ENCODE data around the gene MEIS3. TPM values are rescaled to one million over a fixed set of nuclear protein-coding genes. Genes with fewer than 3 reads are reported as not detected.

Gene MEIS3
- total and polyA plus RNA-seq, 10 of the 15 experiments (the other 5 are each of a cell fraction or from before 2014, with no cell fraction given) = 0.05 to 0.23 TPM; not detected in 8

DNA sequence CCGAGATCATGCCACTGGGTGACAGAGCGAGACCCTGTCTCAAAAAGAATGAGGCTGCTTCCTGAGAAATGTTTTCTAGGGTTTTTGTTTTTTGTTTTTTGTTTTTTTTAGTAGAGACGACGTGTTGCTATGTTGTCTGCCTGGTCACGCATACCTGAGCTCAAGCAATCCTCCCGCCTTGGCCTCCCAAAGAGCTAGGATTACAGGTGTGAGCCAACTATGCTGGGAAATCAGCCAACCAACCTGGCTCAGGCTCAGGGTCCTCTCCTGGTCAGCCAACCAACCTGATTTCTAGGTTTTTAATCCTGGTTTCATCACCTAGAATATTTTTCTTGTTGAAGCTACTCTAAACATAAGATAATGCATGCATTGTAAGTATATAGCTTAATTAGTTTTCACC is 62.4 kb downstream of the MEIS3 start:
- no peak for ATAC-seq
- BruUV-seq (replicated peaks) = no TSS peak
- no peak overlapping the region for H3K9ac ChIP-seq (ENCODE audit: control insufficient read depth, insufficient read depth, low read length)
- H4K20me1 ChIP-seq (ENCODE audit: control insufficient read depth, insufficient read depth) = no peaks in the 10 kb centered on the region
- no peaks in the 10 kb centered on the region for H3K27me3 ChIP-seq (replicated peaks in 1 of 2; ENCODE audit: control insufficient read depth in 2 of 2, insufficient read depth in 2 of 2, low read length in 1 of 2)
- no peaks in the 10 kb centered on the region; the same call in 2 of the 3 replicates for H3K9me3 ChIP-seq (replicated peaks; ENCODE audit: control insufficient read depth, insufficient read depth, low read length)
- no peak overlapping the region for H3K4me3 ChIP-seq
- in situ Hi-C loops (cut with MboI) = no loop called here
- no peak for DNase-seq (ENCODE audit: low read depth, low spot score)
- H2AFZ ChIP-seq (ENCODE audit: control insufficient read depth, low read depth, low read length) = no peak overlapping the region
- ChIA-PET POLR2A (no interaction called here), SMC1A (ENCODE audit: uncharacterized antibody, unreplicated experiment) (interaction anchor here (0.6 kb wide), 1 partner anchor 8 kb away, joined by 3 read pairs; the partner anchor contains the start of gene DHX34), RAD21 (ENCODE audit: unreplicated experiment) (interaction anchor here (1.1 kb wide), 1 partner anchor 8 kb away, joined by 3 read pairs; the partner anchor contains the start of gene DHX34), CTCF (interaction anchor here (1.2 to 1.5 kb wide), 2 partner anchors 8 to 34 kb away, joined by 3 to 6 read pairs; no protein-coding TSS in a partner anchor)
- H3K36me3 ChIP-seq (ENCODE audit: control insufficient read depth in 2 of 2, insufficient read depth in 2 of 2, low read length in 1 of 2) = peaks cover 19 to 36% of the 10 kb centered on the region in 2 experiments
- TF ChIP-seq RBBP5 (conservative IDR thresholded peaks at IDR 0.05) = no peak
- no peak for TF ChIP-seq BACH1 (IDR thresholded peaks at IDR 0.05; ENCODE audit: borderline replicate concordance)
- no peak for TF ChIP-seq WRNIP1 (IDR thresholded peaks at IDR 0.05; ENCODE audit: borderline replicate concordance, low read depth, low read length)
- no peaks in the 10 kb centered on the region; the same call in 1 of the 2 replicates for H3K4me1 ChIP-seq (ENCODE audit: control insufficient read depth, insufficient read depth, low read length)
- intact Hi-C loops (cut with micrococcal nuclease; ENCODE audit: unreplicated experiment) = no loop called here
- peaks cover 3% of the 10 kb centered on the region for H3K79me2 ChIP-seq (ENCODE audit: control insufficient read depth, insufficient read depth, low read length)
- 98% methylated on average over 6 of the region's 6 CpGs for WGBS (ENCODE audit: insufficient coverage, insufficient replicate concordance, low lambda C conversion rate, missing lambda C conversion rate)
- no peak for FAIRE-seq
- no peak overlapping the region for H3K27ac ChIP-seq (ENCODE audit: control insufficient read depth, insufficient read depth)
- no peak overlapping the region for H3K4me2 ChIP-seq (ENCODE audit: control insufficient read depth, insufficient read depth)

DNA sequence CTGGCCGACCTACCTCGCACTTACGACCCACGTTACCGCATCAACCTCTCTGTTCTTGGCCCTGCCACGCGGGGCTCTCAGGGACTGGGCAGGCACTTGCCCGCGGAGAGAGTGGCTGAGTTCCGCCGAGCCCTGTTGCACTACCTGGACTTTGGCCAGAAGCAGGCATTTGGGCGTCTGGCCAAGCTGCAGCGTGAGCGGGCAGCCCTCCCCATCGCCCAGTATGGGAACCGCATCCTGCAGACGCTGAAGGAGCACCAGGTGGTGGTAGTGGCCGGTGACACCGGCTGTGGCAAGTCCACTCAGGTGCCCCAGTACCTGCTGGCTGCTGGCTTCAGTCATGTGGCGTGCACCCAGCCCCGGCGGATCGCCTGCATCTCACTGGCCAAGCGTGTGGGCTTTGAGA is 66.0 kb downstream of the MEIS3 start:
- no TSS peak for BruUV-seq (replicated peaks)
- in situ Hi-C loops (cut with MboI) = no loop called here
- no peak overlapping the region for H3K9ac ChIP-seq (ENCODE audit: control insufficient read depth, insufficient read depth, low read length)
- POLR2A ChIA-PET = interaction anchor here (0.5 kb wide), 1 partner anchor 56 kb away, joined by 4 read pairs; no protein-coding TSS in a partner anchor
- peaks cover 18 to 31% of the 10 kb centered on the region in 2 experiments for H3K36me3 ChIP-seq (ENCODE audit: control insufficient read depth in 2 of 2, insufficient read depth in 2 of 2, low read length in 1 of 2)
- no peak for ATAC-seq
- no peak for DNase-seq (ENCODE audit: low read depth, low spot score)
- intact Hi-C loops (cut with micrococcal nuclease; ENCODE audit: unreplicated experiment) = no loop called here
- SMC1A ChIA-PET (ENCODE audit: uncharacterized antibody, unreplicated experiment) = no interaction called here
- no peak overlapping the region for H2AFZ ChIP-seq (ENCODE audit: control insufficient read depth, low read depth, low read length)
- H3K4me2 ChIP-seq (ENCODE audit: control insufficient read depth, insufficient read depth) = no peak overlapping the region
- CTCF ChIA-PET = no interaction called here
- H4K20me1 ChIP-seq (ENCODE audit: control insufficient read depth, insufficient read depth) = no peaks in the 10 kb centered on the region; the same call in 1 of the 2 replicates
- WGBS (ENCODE audit: insufficient coverage, insufficient replicate concordance, low lambda C conversion rate, missing lambda C conversion rate) = 97% methylated on average over 24 of the region's 24 CpGs
- peaks cover 7% of the 10 kb centered on the region for H3K4me1 ChIP-seq (ENCODE audit: control insufficient read depth, insufficient read depth, low read length)
- H3K79me2 ChIP-seq (ENCODE audit: control insufficient read depth, insufficient read depth, low read length) = peaks cover 25% of the 10 kb centered on the region
- H3K27ac ChIP-seq (ENCODE audit: control insufficient read depth, insufficient read depth) = no peak overlapping the region
- H3K4me3 ChIP-seq = no peak overlapping the region
- no peaks in the 10 kb centered on the region for H3K27me3 ChIP-seq (replicated peaks in 1 of 2; ENCODE audit: control insufficient read depth in 2 of 2, insufficient read depth in 2 of 2, low read length in 1 of 2)
- no peak for FAIRE-seq
- no peaks in the 10 kb centered on the region; the same call in 2 of the 3 replicates for H3K9me3 ChIP-seq (replicated peaks; ENCODE audit: control insufficient read depth, insufficient read depth, low read length)
- RAD21 ChIA-PET (ENCODE audit: unreplicated experiment) = no interaction called here
- TF ChIP-seq, protein P1, sequence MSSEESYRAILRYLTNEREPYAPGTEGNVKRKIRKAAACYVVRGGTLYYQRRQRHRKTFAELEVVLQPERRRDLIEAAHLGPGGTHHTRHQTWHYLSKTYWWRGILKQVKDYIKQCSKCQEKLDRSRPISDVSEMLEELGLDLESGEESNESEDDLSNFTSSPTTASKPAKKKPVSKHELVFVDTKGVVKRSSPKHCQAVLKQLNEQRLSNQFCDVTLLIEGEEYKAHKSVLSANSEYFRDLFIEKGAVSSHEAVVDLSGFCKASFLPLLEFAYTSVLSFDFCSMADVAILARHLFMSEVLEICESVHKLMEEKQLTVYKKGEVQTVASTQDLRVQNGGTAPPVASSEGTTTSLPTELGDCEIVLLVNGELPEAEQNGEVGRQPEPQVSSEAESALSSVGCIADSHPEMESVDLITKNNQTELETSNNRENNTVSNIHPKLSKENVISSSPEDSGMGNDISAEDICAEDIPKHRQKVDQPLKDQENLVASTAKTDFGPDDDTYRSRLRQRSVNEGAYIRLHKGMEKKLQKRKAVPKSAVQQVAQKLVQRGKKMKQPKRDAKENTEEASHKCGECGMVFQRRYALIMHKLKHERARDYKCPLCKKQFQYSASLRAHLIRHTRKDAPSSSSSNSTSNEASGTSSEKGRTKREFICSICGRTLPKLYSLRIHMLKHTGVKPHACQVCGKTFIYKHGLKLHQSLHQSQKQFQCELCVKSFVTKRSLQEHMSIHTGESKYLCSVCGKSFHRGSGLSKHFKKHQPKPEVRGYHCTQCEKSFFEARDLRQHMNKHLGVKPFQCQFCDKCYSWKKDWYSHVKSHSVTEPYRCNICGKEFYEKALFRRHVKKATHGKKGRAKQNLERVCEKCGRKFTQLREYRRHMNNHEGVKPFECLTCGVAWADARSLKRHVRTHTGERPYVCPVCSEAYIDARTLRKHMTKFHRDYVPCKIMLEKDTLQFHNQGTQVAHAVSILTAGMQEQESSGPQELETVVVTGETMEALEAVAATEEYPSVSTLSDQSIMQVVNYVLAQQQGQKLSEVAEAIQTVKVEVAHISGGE (CRISPR knock-in tag; IDR thresholded peaks at IDR 0.05) = no peak
- TF ChIP-seq CEBPB (IDR thresholded peaks at IDR 0.05; ENCODE audit: borderline replicate concordance in 1 of 2, low read depth in 2 of 2, low read length in 2 of 2) (no peak), SMARCA5 (IDR thresholded peaks at IDR 0.05) (no peak)
- TF ChIP-seq, protein P2, sequence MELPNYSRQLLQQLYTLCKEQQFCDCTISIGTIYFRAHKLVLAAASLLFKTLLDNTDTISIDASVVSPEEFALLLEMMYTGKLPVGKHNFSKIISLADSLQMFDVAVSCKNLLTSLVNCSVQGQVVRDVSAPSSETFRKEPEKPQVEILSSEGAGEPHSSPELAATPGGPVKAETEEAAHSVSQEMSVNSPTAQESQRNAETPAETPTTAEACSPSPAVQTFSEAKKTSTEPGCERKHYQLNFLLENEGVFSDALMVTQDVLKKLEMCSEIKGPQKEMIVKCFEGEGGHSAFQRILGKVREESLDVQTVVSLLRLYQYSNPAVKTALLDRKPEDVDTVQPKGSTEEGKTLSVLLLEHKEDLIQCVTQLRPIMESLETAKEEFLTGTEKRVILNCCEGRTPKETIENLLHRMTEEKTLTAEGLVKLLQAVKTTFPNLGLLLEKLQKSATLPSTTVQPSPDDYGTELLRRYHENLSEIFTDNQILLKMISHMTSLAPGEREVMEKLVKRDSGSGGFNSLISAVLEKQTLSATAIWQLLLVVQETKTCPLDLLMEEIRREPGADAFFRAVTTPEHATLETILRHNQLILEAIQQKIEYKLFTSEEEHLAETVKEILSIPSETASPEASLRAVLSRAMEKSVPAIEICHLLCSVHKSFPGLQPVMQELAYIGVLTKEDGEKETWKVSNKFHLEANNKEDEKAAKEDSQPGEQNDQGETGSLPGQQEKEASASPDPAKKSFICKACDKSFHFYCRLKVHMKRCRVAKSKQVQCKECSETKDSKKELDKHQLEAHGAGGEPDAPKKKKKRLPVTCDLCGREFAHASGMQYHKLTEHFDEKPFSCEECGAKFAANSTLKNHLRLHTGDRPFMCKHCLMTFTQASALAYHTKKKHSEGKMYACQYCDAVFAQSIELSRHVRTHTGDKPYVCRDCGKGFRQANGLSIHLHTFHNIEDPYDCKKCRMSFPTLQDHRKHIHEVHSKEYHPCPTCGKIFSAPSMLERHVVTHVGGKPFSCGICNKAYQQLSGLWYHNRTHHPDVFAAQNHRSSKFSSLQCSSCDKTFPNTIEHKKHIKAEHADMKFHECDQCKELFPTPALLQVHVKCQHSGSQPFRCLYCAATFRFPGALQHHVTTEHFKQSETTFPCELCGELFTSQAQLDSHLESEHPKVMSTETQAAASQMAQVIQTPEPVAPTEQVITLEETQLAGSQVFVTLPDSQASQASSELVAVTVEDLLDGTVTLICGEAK (IDR thresholded peaks at IDR 0.05; ENCODE audit: borderline replicate concordance) = no peak
